ENCODE data around the gene PRPF18. TPM values are rescaled to one million over a fixed set of nuclear protein-coding genes. Genes with fewer than 3 reads are reported as not detected.

Gene PRPF18
- total and polyA plus RNA-seq, 10 donors = 7.1 to 41.7 (median 24.5) TPM

DNA sequence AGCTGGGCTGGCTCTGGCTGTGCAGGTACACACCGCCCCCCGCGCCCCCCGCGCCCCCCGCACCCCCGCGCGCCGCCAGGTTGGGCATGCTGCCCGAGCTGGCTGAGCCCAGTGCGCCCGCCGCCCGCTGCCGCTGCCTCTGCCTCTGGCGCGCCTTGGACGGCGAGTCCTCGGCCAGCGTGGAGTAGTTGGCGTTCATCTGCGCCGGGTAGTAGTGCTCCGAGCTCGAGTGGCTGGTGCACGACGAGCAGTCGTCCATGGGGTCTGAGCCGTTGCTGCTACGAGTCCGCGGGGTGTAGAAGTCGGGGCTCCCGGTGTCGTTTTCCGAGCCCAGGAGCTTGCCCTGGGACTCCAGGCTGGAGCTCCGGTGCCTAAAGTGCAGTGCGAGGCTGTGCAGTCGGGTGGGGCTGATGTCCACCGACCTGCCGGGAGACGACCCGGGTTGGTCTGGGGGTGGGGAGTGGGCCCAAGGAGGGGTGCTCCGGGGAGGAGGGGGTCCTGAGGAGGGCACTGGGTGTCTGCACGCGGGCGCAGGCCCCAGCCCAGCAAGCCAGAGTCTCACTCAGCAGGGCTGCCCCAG is 70.4 kb downstream of the PRPF18 start:
- intact Hi-C loops (cut with DNase I; ENCODE audit: low total_unique reads) = no loop called here
- Histone ChIP-seq H3K4me3 (no peak overlapping the region), H3K27ac (no peak overlapping the region), H3K4me1 (peaks cover 0 to 31% (median 20%) of the 10 kb centered on the region in 6 donors), H3K27me3 (replicated peaks in 1 of 7) (no peaks in the 10 kb centered on the region), H3K9me3 (no peaks in the 10 kb centered on the region), H3K36me3 (peaks cover 0 to 90% (median 21%) of the 10 kb centered on the region in 6 donors)
- 95 to 96% (median 96%) methylated on average over 23 to 49 of the region's 49 CpGs for WGBS, 5 donors
- TF ChIP-seq, protein P1, sequence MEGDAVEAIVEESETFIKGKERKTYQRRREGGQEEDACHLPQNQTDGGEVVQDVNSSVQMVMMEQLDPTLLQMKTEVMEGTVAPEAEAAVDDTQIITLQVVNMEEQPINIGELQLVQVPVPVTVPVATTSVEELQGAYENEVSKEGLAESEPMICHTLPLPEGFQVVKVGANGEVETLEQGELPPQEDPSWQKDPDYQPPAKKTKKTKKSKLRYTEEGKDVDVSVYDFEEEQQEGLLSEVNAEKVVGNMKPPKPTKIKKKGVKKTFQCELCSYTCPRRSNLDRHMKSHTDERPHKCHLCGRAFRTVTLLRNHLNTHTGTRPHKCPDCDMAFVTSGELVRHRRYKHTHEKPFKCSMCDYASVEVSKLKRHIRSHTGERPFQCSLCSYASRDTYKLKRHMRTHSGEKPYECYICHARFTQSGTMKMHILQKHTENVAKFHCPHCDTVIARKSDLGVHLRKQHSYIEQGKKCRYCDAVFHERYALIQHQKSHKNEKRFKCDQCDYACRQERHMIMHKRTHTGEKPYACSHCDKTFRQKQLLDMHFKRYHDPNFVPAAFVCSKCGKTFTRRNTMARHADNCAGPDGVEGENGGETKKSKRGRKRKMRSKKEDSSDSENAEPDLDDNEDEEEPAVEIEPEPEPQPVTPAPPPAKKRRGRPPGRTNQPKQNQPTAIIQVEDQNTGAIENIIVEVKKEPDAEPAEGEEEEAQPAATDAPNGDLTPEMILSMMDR (IDR thresholded peaks at IDR 0.05 in 8 of 11, conservative IDR thresholded peaks at IDR 0.05 in 3 of 11) = no peak
- TF ChIP-seq POLR2AphosphoS5 (IDR thresholded peaks at IDR 0.05) = peak in 1 of 3 donors; percentile 4
- DNase-seq = no peak

DNA sequence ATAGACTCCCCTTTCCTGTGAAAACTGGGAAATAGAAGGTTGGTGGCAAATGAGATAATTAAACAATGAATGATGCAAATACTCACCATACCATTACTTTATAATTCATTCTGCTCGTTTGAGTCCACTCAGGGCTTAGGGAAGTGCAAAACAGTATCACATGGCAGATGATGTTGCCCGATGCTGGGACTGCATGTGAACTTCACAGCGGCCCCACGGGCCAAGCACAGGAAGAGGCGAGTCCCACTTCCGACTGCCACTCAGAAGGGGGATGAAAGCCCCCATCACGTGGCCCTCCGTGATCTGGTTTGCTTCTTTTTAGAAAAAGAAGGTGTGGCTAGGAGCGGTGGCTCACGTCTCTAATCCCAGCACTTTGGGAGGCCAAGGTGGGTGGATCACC is 71.5 kb downstream of the PRPF18 start:
- Histone ChIP-seq H3K27ac (peak overlapping the region in 3 of 8 donors; percentile 27 to 58 (median 27)), H3K27me3 (replicated peaks in 1 of 7) (no peaks in the 10 kb centered on the region), H3K36me3 (peaks cover 0 to 90% (median 18%) of the 10 kb centered on the region in 6 donors), H3K9me3 (no peaks in the 10 kb centered on the region), H3K4me3 (no peak overlapping the region), H3K4me1 (peaks cover 0 to 31% (median 20%) of the 10 kb centered on the region in 6 donors)
- WGBS, 5 donors = 41 to 58% (median 47%) methylated on average over 10 of the region's 10 CpGs
- intact Hi-C loops (cut with DNase I; ENCODE audit: low total_unique reads) = no loop called here
- DNase-seq = no peak
- TF ChIP-seq POLR2A (IDR thresholded peaks at IDR 0.05) (no peak), POLR2AphosphoS5 (IDR thresholded peaks at IDR 0.05) (peak; percentile 25 to 37 (median 26))

DNA sequence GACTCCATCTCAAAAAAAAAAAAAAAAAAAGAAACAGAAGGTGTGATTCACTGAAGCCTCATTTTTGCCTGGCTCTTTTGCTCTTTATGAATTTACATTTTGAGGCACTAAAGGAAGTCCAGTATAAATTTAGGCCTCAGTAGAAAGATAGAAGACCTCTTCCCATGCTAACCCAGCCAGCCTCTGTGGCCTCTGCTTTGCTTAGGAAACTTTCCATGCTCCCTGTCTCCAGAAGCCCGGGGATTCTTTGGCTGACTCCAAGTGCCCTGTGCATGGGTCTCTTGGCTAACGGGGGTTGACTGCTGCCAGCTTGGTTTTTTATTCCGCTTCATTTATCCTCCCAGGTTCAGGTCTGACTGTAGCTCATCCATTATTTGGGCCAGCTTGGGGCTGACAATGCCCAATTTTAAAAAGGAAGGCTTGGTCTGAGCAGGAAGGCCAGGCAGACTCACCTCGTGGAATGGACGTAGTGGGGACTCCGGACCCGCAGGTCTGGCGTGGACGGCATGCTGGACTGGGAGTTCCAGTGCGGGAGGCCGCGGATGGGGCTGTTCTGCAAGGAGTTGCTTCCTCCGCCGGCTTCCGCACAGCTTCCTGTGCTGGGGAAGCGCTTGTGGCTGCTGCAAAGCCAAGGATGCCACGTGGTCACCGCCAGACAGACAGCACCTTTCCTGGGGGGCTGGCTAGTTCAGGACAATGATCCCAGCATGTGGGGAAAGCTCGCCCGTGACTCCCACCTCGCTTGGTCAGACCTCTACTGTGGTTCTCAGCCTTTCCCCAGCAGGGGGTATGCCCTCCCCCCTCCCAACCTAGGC is 72.3 kb downstream of the PRPF18 start:
- peak; percentile 87 for DNase-seq
- TF ChIP-seq POLR2A (IDR thresholded peaks at IDR 0.05) (no peak), POLR2AphosphoS5 (IDR thresholded peaks at IDR 0.05) (peak; percentile 27 to 74 (median 67))
- TF ChIP-seq, protein P1 (IDR thresholded peaks at IDR 0.05 in 8 of 11, conservative IDR thresholded peaks at IDR 0.05 in 3 of 11) = no peak
- no peak overlapping the region for H3K4me3 ChIP-seq
- no peaks in the 10 kb centered on the region for H3K9me3 ChIP-seq
- H3K27me3 ChIP-seq (replicated peaks in 1 of 7) = no peaks in the 10 kb centered on the region
- H3K27ac ChIP-seq = peak overlapping the region in 5 of 8 donors; percentile 19 to 58 (median 27)
- H3K4me1 ChIP-seq = peaks cover 0 to 31% (median 20%) of the 10 kb centered on the region in 6 donors
- intact Hi-C loops (cut with DNase I; ENCODE audit: low total_unique reads) = no loop called here
- peaks cover 0 to 90% (median 15%) of the 10 kb centered on the region in 6 donors for H3K36me3 ChIP-seq
- 23 to 48% (median 27%) methylated on average over 5 to 21 of the region's 21 CpGs for WGBS, 5 donors

DNA sequence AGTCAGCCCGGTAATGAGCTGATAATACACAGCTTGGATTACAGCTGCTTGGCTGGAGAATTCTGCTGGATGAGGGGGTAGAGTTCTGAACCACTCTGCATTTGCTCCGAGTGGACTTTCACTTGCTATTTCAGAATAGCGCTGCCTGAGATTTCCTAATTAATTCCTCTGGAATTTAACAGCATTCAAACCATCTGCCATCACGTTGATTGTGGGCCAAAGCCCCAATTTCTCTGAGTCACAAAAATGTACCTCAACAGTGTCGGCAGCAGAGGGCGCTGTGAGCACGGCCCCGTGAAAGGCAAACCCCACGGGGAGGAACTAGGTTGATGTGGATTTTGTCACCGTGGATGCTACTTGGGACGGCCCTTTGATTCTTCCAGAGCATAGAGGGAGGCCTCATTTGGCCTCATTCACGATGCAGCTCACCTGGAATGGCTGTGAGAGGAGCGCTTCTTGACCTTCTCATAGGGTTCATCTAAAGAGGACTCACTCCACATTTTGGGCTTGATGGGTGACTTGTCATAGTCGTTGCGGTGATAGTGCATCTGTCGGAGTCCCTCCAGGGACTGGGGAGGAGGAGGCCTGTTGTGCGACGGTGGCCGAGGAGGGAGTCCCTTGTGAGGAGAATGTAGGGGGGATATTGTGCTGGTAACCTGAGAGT is 73.3 kb downstream of the PRPF18 start:
- Histone ChIP-seq H3K27ac (peak overlapping the region in 5 of 8 donors; percentile 25 to 58 (median 38)), H3K27me3 (replicated peaks in 1 of 7) (no peaks in the 10 kb centered on the region), H3K9me3 (no peaks in the 10 kb centered on the region), H3K36me3 (peaks cover 0 to 90% (median 15%) of the 10 kb centered on the region in 6 donors), H3K4me1 (peaks cover 0 to 31% (median 20%) of the 10 kb centered on the region in 6 donors), H3K4me3 (no peak overlapping the region)
- DNase-seq = peak; percentile 90
- intact Hi-C loops (cut with DNase I; ENCODE audit: low total_unique reads) = loop anchor here (2.0 kb wide), 1 partner anchor 115 kb away; no protein-coding TSS in a partner anchor
- WGBS, 5 donors = 28 to 32% (median 30%) methylated on average over 18 to 19 of the region's 19 CpGs
- TF ChIP-seq, protein P1 (IDR thresholded peaks at IDR 0.05 in 8 of 11, conservative IDR thresholded peaks at IDR 0.05 in 3 of 11) = peak; percentile 44 to 89 (median 76)
- TF ChIP-seq POLR2AphosphoS5 (IDR thresholded peaks at IDR 0.05) (peak in 2 of 3 donors; percentile 30 to 67), POLR2A (IDR thresholded peaks at IDR 0.05) (no peak)

Data from spleen (tissue), 11 donors.